Cortex of kidney (tissue), 1 donor: ENCODE results near the gene CEBPG.

Experiments
- DNase-seq: peaks from one replicate; lab custom pipeline; 2025; lab: John Stamatoyannopoulos, UW

Gene CEBPG

GRCh38 chr19:33350538-33351309 is 22.8 kb upstream of the CEBPG start:
- no peak for DNase-seq

- no peak for DNase-seq
Observed at GRCh38 chr19:33355535-33355934, 18.0 kb upstream of the CEBPG start.

DNA sequence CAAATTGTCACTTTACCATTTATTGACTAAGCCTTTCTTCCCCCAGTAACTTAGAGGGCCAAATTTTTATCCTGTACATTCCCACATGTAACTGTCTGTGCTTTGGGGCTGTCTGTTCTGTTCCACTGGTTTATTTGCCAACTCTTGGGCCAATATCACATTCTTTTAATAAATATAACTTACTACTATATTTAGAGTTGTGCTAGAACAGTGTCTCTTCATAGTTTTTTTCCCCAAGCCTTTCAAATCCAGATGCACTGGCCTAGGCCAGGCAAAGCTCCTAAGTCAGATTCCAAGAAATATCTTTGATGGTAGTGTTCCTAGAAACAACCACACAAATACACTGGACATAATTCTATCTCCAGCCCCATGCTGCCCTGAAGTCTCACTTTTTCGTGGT is 16.0 kb upstream of the CEBPG start:
- DNase-seq = no peak

GRCh38 chr19:33358408-33358807 is 15.1 kb upstream of the CEBPG start:
- no peak for DNase-seq

DNA sequence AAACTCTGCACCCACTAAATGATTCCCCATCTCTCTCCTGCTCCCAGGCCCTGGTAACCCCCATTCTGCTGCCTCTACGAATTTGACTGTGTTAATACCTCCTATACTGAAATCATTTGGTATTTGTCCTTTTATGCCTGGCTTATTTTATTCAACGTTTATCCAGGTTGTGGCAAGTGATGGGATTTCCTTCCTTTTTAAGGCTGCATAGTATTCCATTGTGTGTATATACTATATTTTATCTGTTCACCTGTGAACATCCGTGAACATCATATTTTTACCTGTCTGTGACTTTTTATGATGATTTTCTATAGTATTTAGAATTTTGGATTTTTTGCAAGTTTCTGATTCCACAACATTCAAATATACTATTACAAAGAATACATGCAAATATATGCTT is 13.9 kb upstream of the CEBPG start:
- DNase-seq = no peak

GRCh38 chr19:33362508-33363228 is 10.8 kb upstream of the CEBPG start:
- no peak for DNase-seq

GRCh38 chr19:33363476-33363875 is 10.0 kb upstream of the CEBPG start:
- no peak for DNase-seq

DNA sequence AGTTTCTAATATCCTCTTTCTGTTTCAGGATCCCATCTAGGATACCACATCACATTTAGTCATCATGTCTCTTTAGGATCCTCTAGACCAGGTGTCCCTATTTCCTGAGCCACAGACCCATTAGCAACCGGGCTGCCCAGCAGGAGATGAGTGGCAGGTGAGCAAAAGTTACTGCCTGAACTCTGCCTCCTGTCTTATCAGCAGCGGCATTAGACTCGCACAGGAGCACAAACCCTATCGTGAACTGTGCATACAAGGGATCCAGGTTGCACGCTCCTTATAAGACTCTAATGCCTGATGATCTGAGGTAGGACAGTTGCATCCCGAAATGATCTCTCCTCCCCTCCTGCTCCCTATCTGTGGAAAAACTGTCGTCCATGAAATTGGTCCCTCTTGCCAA is 7.8 kb upstream of the CEBPG start:
- DNase-seq = no peak

- no peak for DNase-seq
Observed at GRCh38 chr19:33366127-33366526, 7.4 kb upstream of the CEBPG start.

GRCh38 chr19:33366897-33367296 is 6.6 kb upstream of the CEBPG start:
- DNase-seq = no peak

- no peak for DNase-seq
Observed at GRCh38 chr19:33368074-33368864, 5.2 kb upstream of the CEBPG start.

GRCh38 chr19:33370783-33371182 is 2.7 kb upstream of the CEBPG start:
- no peak for DNase-seq

DNA sequence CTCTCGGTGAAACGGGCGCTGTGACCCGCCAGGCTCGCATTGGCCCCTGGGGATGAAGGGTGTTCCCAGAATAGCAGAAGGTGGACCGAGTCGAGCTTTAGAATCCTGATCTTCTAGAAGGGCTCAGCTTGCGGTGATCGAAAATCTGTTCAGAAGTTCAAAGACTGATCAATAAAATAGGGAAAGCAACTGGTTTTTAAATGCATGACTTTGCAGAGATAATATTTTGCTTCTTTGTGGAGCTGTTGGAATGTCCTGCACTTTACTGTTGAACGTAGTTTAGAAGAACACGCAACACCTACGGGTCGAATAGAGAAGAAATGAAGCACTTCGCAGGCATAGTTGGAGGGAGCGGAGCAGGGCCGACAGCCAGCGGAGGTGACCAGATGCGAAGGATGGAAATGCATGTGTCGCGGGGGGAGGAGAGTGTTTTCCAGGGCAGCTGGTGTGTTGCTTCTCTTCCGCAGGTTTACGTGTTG is 766 bp downstream of the CEBPG start:
- DNase-seq = no peak

- DNase-seq = no peak
Observed at GRCh38 chr19:33375156-33375836, 1.8 kb downstream of the CEBPG start.

- DNase-seq = no peak
Observed at GRCh38 chr19:33375837-33376159, 2.3 kb downstream of the CEBPG start.

DNA sequence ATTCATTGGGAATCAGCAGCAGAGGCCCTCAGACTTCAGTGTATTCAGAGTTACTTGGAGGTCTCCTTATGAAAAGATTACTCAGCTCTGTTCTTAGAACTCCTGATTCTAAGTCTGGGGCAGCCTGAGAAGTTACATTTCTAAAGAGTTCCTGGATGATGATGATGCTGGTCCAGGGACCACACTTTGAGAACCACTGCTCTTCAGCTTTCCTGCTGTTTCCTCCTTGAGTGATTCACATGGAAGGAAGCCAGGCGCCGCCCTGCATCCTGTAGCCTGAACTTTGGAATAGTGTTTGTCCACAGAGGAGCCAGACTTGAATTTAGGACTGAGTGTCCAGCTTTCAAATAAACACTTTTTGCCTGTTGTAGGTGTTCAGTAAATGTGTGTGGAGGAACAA is 2.9 kb downstream of the CEBPG start:
- DNase-seq = no peak

DNA sequence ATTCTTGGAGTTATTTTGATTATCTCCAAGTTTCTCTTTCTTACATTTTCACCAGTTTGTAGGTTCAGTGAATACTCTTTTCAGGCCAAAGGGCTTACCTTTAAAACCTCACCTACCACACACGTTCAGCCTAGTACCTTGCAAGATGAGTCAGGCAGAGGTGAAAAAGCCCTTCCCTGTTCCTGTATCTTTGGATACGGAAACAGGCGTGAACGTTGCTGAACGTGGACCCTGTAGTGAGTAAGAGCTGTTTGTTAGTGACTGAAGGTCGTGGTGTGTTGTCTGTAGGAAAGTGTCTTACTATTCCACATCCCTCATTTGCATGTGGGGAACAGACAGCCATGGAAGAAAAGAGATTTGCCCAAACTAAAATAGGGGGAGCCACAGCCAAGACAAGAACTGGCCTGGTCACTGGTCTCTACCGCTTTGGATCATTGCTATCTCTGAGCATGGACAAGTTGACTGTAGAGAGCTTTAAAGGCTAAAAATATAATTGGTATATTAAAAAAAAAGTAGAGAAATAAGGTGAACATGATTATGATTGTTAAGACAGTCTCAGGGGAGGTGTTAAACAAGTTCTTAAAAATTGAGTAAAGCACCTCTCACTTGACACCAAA is 3.5 kb downstream of the CEBPG start:
- DNase-seq = no peak

DNA sequence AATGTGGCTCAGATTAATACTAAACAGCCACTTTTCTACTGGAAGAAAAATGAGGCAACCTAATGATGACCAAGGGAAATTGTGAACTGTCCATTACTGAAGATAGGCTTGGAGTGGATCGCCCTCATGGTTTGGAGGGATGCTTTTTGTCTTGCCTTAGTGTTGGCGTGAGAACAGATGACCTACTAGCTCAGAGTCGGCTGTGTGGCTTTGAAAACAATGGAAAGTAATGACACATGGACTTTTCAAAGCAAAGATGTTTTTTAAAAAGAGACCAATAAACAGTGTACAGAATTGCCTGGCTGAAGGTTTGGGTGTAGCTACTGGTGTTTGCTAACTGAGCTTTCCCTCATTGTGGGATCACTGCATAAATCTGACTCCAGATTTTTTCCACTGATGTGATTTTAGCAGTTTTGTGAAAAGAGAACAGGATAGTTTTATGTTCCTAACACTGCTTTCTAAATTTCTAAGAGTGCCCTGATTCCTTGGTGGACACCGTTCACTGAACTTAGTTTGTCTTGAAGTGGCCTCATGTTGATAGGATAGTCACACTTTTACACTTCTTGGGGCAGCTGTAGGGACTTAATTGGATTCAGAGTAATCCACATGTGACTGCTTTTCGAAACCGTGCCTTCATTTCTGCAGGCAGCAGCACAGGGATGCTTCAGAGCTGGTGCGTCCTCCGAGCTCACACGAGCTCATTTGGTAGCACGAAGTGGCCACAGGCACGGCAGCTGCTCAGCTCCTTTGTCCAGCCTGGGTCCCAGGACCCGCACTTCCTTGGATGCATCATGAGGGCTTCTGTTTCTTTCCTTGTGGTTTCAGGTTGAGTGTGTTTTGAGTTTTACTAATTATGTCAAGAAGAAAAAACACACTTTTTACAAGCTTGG is 4.3 kb downstream of the CEBPG start:
- DNase-seq = no peak

GRCh38 chr19:33379151-33379829 is 5.8 kb downstream of the CEBPG start:
- no peak for DNase-seq

DNA sequence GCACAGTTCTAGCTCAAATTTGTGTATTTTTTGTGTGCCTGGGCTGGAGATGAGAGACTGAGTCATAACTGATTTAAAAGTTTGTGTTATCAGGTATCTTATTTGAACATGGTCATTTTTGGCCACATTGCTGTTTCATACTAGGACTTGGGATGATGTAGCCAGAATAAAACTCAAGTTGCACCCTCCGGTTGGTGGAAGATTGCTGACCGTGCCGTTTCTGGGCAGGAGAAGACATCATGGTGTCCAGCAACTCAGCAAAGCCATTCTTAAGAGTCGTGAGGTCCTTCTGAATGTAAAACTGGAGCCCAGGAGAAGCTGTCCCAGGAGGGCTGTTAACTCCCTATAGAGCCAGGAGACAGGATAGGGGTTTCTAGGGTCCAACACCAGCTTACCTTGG is 7.6 kb downstream of the CEBPG start:
- DNase-seq = no peak
